Hematopoietic multipotent progenitor cell treated with erythropoietin and hydrocortisone succinate and interleukin-3 and kit ligand, for 17 days (in vitro differentiated cells): ENCODE results near the gene MAP4K5.

Experiments used
- DNase-seq: peaks from one replicate; pipeline ENCODE4 v3.0.0-alpha.2; 2015; ENCODE audit warnings: low spot score

The MAP4K5 gene

DNA sequence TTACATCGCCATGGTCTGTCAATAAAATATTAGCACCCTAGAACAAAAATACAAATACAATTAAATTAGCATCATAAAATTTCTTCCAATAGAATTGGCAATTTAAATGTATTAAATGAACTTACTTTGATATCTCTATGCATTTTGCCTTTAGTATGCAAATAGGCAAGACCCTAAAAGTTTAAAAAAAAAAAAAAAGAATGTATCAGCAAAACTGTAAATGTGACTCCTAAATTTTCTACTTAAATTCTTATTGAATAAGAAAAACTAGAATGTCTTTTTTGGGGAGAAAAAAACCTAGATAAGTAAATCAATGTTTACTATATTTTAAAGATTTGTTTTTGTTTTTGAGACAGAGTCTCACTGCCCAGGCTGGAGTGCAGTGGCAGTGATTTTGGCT lies 56.2 kb downstream of the MAP4K5 start:
- no peak for DNase-seq

DNA sequence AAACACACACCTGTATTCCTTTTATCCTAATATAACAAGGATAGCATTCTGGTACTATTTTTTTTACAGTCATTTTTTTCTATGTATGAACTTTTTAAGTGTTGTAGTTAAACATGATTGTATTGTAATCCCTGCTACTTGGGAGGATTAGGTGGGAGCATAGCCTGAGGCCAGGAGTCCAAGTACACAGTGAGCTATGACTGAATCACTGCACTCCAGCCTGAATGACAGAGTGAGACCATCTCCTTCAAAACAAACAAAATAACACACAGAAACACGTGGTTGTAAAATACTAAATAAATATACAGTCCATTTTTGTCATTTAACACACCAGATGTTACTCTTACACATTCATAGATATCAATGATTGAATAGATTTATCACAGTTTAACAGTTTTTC lies 56.9 kb downstream of the MAP4K5 start:
- DNase-seq, result no peak

DNA sequence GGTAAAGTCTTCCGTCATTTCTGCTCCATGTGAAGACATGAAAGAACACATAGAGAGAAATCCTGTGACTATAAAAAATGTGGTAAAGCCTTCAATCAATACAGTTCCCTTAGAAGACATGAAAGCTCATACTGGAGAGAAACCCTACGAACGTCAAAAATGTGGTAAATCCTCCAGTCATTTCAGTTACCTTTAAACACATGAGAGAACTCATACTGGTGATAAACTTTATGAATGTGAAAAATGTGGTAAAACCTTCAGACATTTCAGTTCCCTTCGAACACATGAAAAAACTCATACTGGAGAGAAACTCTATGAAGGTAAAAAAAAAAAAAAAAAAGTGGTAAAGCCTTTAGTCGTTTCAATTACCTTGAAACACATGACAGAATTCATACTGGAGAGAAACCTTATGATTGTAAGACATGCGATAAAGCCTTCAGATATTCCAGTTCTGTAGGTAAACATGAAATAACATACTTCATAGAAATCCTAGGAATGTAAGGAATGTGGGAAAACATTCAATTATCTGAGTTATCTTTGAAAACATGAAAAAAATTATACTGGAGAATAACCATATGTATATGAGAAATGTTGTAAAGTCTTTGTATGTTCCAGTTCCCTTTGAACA lies 60.4 kb downstream of the MAP4K5 start:
- DNase-seq, result no peak

DNA sequence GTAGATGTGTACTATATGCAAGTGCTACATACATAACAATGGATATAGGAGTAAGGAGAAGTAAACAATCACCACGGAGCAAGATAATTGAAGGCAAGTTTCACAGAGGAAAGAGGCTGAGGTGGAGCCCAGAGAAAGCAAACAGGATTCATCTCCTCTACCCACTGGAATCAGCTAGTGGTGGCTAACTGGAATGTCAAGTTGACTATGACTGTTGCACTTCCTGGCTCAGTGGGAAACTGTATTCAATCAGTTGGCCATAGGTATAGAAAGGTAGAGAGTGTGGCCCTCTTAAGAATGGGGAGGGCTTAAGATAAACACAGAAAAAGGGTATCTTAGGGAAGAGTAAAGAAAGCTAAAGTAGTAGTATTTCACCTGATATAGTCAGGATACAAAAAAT lies 62.4 kb downstream of the MAP4K5 start:
- no peak for DNase-seq

DNA sequence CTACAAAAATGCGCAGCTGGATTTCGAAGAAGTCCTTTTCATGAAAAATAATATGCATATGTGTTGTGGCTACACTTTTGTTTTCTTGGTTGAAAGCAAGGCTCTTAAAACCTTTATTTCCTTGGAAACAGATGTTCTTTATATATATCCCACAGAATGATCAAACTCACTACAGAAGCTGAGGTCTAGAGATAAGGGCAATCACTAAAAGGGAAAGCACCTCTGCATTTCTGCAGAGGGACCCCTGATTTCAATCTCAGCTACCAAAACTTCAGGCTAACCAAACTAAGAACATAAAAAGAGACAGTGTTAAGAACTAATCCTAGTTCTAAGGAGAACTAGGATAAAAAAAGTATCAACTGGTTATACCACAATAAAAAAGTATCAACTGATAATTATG lies 70.3 kb downstream of the MAP4K5 start:
- no peak for DNase-seq

DNA sequence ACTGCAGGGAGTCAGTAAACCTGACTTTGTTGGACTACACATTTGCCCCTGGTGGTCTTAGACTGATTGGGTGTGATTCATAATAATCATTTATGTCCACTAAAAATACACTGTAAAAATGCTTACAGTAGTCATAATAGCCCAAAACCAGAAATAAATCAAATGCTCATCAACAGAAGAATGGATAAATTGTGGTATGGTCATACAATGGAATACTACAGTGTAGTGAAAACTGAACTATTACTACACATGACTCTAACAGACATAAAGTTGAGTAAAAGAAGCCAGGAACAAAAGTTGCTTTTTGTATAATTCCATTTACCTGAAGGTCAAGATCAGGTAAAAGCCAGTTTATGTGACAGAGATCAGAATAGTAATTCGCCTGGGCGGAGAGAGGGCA lies 78.5 kb downstream of the MAP4K5 start:
- no peak for DNase-seq

DNA sequence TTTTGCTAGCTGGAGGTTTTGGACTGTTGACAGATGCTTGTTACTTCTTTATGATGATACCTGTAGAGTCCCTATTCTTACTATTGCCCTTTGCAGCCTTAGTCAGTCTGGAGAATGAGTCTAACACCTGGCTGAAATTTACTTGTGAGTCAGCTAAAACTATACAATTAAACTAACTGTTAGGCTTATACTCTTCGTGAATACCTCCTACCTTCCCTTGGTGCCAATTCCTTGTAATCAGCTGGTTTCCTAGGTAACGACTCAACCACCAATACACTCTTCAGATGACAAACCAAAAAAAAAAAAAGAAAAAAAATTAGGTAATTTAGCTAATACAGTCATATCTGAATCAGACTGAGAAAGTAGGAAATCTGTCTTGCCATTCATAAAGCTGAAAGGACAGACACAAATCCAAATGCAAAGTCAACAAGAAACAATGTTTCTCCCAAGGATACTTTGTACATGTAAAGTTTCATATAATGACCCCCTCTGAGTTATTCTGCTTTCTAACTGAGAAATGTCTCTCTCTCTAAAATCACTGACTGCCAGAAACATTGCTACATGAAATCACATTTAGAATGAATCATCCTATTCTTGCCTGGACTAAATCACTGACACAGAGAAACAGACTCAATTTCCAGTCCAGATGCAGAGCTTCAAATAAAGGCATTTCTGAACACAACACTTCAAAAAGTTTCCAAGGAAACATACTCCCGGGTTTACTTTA lies 79.2 kb downstream of the MAP4K5 start:
- peak; percentile 54 for DNase-seq

DNA sequence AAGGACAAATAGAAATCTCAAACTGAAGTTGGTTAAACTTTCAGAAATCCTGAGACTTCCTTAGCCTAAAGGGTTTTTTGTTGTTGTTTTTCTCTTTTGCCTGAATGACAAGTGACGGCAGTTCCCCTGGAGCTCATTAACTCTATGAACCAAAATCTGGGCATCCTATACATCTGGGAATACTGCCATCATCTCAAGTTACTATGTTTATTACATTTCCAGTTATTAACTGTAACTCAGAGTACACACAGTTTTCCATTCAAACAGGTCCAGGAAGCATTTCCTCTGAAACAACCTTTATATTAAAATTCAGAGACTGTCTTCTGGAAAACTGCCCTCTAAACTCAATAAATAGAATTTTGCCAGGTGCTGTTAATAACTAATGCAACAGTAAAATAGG lies 80.1 kb downstream of the MAP4K5 start:
- no peak for DNase-seq

DNA sequence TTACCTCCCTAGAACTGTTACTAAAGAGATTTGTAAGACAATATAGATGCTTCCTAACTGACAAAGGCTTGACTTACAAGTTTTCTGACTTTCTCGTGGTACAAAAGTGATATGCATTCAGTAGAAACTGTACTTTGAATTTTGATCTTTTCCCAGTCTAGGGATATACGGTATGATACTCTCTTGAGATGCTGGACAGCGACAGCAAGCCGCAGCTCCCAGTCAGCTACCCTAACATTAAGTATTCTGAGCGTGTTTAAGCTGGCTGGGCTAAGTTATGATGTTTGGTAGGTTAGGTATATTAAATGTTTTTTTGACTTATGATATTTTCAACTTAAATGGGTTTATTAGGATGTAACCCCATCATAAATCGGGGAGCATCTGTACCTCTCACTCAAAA lies 80.5 kb downstream of the MAP4K5 start:
- DNase-seq, result no peak

DNA sequence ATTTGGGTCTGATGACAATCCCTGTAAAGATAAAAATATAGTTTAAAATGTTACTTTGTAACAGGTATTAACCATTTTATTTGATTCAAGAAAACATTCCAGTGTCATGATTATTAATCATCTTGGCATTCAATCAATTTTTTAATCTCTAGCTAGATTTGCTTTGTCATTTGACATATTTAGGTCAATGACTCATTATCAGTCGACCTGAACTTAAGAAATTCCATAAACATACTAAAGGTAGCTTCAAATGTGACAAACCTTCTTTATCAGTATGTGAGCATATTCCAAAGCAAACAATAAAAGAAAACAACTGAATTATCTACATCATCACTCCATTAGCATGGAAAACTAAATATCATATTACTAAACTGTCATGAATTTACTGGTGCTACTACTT lies 84.9 kb downstream of the MAP4K5 start:
- peak; percentile 66 for DNase-seq

DNA sequence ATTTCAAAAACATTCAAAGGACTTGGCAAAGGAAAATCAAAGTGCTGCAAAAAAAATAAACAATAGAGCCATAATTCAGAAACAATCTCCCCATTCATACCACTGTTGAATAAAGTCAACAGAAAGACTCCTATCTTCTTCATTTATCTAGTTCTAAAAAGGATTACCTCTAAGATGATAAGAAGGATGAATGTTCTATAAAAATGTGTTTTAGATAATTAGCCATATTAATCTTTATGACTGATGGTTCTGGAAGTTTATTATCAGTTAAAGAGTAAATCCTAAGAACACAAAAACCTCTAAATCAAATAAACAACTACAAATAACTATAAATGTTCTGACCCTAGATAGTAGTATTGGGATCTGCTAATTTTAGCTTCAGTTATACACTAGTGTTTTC lies 97.8 kb downstream of the MAP4K5 start:
- DNase-seq, result no peak

DNA sequence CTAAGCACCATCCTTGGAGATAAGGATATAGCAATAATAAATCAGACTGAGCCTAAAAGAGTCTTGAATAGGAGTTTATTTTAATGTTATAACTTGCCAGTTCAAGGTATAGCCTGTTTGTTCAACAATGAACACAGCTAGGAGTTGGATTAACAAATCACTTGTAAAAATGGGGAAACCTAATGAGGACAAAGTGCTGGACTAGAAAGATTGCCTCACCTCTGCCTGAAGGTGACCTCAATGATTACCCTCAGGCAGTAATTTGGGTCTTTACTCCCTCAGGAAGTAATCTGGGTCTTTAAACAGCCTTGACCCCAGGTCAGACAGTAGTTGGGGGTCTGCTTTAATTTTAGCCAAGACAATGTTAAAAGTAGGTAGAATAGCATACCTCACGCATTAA lies 100.2 kb downstream of the MAP4K5 start:
- DNase-seq, result no peak

DNA sequence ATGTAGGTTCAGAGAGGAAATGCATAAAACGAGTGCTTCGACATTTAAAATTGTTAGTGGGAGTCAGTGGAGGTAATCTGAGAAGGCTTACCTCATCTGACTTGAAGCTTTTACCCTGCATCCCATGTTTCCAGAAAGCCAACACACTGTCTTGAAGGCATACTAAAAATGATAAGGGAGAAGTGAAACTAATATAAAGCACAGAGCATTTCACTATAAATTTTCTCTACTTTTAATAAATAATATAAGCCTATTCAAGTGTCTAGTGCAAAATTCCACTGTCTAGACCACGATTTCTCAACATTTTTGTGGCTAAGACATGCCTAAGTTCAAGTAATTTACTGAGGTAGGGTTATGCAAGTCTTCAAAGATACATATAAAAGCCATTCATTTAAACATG lies 106.6 kb downstream of the MAP4K5 start:
- no peak for DNase-seq

DNA sequence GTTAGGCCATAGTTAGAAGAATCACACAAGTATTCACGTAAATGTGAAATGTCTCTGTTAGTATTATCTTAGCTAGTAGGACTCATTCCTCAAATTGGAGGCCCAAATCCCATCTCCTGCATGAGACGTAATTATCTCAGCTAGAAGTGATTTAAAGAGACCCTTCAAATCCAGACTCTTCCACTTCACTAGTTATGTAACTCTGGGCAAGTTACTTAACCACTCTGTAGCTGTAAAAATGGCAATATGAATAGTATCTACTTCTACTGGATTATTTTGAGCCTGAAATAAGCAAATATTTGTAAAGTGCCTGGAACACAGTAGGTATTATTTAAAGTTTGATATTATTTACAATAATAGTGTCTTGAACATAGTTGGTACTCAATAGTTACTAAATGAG lies 107.3 kb downstream of the MAP4K5 start:
- DNase-seq, result no peak

DNA sequence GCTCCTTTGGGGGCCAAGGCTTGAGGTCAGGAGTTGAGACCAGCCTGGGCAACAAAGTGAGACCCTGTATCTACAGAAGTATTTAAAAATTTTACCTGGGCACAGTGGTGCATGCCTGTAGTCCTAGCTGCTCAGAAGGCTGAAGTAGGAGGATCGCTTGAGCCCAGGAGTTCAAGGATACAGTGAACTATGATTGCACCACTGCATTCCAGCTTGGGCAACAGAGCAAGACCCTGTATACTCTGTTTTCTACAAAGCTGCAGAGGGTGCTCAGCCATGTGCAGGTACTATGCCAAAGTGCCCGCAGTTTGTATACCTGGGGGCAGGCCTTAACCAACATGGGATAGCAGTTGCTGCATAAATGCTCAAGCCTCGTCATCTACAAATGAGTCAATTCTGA lies 108.8 kb downstream of the MAP4K5 start:
- no peak for DNase-seq

DNA sequence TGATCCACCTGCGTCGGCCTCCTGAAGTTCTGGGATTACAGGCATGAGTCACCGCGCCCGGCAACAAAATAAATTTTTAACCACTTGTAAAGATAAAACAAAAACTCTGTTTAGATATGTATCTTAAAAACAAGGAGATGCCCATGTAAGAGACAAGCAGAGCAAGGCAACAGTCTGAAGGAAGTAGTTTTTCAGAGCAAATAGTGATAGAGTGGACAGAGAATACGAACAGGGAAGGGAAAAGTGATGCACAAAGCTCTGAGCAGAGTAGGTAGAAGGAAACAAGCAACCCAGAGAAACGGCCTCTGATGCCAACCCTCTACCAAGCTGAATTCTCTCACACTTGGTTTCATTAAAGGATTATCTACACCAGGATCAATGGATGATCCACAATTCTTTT lies 110.9 kb downstream of the MAP4K5 start:
- DNase-seq, result no peak

DNA sequence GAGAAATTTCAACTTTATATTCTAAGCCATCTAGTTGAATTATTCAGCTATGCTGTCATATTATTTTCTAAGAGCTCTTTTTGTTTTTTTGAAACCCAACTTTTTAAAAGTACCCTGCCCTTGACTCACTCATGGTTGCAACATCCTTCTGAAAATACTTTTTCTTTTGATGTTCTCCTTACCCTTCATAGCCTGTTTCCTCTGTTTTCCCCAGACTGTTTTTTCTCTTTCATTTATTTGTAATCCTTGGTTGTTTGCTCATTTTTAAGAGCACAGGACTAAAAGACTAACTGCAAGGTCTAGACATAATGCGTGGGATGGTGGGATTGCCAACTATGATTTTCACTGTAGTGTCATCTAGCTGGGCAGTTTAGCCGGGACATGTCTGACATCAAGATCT lies 114.5 kb downstream of the MAP4K5 start:
- no peak for DNase-seq

DNA sequence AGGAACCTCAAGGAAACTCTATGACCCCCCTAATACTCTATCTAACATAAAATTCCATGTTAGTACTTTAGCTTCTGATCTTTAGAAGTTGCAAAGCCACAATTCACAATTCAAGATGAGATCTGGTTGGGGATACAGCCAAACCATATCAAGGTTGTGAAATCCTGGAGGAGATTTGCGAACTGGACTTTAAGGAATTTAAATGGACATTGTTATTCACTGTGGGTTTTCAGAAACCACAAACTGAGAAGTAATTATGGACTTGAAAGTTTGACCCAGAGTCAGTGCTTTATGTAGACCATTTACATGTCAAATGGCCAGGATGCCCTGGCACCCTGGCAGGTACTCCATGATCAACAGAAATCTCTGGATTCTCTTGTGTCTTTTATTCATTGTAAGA lies 121.4 kb downstream of the MAP4K5 start:
- no peak for DNase-seq

DNA sequence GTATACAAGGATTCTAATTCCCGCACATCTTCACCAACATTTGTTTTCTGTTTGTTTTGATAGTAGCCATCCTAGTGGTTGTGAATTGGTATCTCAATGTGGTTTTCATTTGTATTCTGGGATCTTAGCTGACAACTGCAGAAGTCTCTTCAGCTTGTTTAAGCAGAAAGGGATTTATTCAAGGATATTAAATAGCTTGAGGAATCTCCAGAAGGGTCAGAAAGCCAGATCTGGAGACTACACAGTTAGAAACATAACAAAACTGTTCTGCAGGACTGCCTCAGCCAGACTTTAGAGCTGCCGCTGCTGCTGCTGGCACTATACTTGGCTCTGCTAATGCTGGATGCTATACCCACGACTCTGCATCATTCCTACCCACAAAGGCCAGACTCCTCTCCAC lies 122.3 kb downstream of the MAP4K5 start:
- no peak for DNase-seq

DNA sequence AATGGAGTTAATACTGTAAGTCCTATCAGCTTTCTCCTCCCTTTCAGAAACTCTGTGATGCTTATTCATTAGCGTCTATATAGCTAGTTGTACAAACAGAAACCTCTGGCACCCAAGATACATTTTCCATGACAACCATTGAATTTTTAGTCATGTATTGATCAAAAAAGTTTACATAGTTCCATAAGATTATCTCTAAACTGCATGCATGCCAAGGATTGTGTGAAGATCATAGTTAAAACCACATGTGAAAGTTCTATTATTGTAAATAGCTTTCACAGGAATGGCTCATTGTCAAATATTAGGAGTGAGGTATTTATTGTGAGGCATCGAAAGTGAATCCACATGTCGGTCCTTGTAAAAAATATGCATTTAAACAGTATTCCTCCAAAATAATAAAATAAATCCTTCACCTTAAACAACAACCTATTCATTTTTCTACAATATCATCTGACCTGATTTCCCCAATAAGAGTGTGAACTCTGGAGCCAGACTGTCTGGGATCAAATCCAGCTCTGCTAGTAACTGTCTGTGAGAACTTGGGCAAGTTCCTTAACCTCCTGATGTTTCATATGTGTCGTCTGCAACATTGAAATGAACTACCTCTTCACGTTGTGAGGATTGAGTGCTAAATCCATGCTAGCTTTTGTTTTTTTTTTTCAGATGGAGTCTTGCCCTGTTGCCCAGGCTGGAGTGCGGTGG lies 125.1 kb downstream of the MAP4K5 start:
- DNase-seq, result no peak

DNA sequence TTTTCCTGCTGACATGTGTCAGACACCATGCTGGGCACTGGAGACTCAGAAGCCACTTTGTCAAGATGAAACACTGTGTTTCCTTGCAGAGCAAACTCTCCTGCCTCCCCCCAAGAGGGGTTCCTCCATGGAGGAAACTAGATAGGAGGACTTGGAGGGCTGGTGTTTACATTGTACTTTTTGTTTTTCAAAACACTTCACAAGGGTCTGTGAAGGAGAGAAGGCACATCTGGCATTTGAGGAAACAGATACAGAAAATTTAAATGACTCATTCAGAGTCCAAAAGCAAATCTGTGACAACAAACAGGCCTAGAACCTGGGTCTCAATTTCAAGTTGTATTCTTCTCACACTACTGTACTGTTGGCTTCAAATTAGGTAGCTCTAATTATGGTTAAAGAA lies 128.9 kb downstream of the MAP4K5 start:
- DNase-seq, result no peak

DNA sequence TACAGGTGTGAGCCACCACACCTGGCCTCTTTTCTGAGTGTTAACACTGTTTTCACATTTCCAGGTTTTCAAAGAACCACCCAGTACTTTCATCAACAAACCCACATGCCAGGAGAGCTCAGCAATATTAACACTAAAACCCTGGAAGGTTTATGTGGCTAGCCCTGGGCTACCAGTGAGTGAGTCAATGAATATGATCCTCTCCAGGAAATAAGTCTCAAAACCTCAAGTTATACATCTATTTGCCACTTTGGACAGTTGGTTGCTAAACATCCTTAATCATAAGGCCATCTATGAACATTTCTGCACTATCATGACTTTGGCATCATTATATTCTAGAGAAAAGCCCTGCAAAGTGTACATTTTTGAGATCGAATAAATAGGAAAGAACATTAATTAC lies 129.4 kb downstream of the MAP4K5 start:
- DNase-seq, result no peak

DNA sequence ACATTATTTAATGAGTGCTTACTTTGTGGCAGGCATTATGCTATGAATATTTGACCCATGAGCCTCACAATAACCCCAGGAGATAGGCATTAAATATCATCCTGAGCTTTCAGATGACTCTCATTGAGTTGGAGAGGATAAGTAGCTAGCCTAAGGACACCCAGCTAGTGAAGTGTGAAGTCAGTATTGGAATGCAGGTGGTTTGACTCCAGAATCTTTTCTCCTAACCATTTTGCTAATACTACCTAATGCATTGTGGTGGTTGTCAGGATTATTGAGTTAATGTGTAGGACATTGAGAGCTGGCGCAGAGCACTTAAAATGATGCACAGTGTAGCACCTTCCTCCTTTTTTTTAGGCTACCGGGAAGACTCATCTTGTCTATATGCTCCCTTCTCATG lies 131.9 kb downstream of the MAP4K5 start:
- DNase-seq, result no peak
